Measurements from ENCODE around the gene C15orf40. TPM values are rescaled to one million over a fixed set of nuclear protein-coding genes. Genes with fewer than 3 reads are reported as not detected.
A peak's percentile ranks its signal among the peaks of the same experiment; 100 is the strongest.

The C15orf40 gene
- 10 to 100 TPM; 21.4 to 24.6 (median 23.0) TPM for total RNA-seq
- long read RNA-seq, donor 1, full-length matches to known transcripts, result 11 of 17 reads
- long read RNA-seq, donor 1, partial matches to known transcripts, result 0 of 17 reads
- long read RNA-seq, donor 1, other reads (novel, unspliced or antisense), result 6 of 17 reads
- long read RNA-seq, donor 2, full-length matches to known transcripts, result 13 of 21 reads
- long read RNA-seq, donor 2, partial matches to known transcripts, result 0 of 21 reads
- long read RNA-seq, donor 2, other reads (novel, unspliced or antisense), result 8 of 21 reads

GRCh38 chr15:83011271-83012075 is at the start of gene C15orf40:
C15orf40 (minus strand) TSS chr15:83011639; CDS start chr15:83011607, 32 bp downstream.
- Histone ChIP-seq H3K9me3 (no peaks in the 10 kb centered on the region), H3K4me1 (ENCODE audit: low read depth) (peaks cover 16% of the 10 kb centered on the region), H3K4me3 (peak within 1 kb of the TSS; percentile 100), H3K36me3 (ENCODE audit: low read depth) (no peaks in the 10 kb centered on the region)
- TF ChIP-seq CTCF (IDR thresholded peaks at IDR 0.05), result peak; percentile 78
- DNase-seq (peak; percentile 90 to 95 (median 92)), ATAC-seq (peak; percentile 99)
- intact Hi-C loops (cut with DNase I, micrococcal nuclease), result no loop called here

DNA sequence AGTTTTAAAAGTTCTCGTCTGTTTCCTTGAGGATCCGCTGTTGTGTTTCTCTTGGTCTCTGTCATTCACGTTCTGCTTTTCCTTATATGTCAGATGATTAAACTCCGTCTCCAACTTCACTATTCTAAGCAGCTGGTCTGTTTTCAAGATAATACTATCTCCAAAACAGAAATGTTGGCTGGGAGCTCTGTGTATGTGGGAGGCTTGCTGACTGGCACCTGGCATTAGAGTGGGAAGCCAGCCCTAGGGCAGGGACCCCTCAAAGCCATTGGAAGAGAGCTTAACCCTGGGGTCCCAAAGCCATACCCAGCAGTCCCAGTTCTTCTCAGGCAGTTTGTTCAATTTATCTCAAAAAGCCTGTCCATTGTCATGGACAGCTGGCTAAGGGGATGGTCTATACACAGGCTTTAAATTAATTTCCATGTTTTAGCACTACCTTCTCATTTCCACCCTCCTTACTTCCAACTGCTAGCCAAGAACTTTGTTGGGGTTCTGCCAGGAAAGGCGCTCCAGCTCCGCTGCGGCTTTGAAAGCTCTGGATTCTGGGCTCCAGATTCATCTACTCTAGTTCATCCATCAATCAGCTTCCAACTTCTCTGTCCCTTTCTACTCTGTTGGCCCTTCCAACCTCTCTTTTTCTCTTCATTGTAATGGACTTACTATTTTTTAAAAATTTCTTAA is 46.4 kb upstream of the C15orf40 start:
- intact Hi-C loops (cut with DNase I, micrococcal nuclease), result no loop called here

DNA sequence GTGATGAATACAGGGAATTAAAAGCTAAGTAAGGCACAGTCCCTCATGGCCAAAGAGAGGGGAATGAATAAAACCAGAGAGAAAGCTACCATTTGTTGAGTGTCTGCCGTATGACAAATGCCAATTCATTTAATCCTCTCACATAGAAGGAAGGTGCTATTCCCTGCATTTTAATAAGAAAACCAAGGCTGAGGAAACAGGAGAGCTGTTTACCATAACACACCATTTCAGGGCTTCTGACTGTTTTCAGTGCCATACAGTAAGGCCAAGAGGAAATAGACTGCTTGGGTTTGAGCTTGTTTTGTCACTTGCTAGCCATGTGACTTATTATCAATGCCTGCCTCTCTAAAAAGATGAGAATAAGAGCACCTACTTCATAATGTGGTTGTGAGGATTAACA is 45.6 kb upstream of the C15orf40 start:
- intact Hi-C loops (cut with DNase I, micrococcal nuclease), result no loop called here
- peaks cover 17% of the 10 kb centered on the region for H3K4me1 ChIP-seq (ENCODE audit: low read depth)
- no peak overlapping the region for H3K4me3 ChIP-seq
- DNase-seq, result no peak
- H3K36me3 ChIP-seq (ENCODE audit: low read depth), result no peaks in the 10 kb centered on the region
- ATAC-seq, result no peak
- no peaks in the 10 kb centered on the region for H3K9me3 ChIP-seq
- no peak for TF ChIP-seq CTCF (IDR thresholded peaks at IDR 0.05)

More for the DNA sequence above, 46.4 kb upstream of the C15orf40 start:
- H3K9me3 ChIP-seq, result no peaks in the 10 kb centered on the region
- ATAC-seq, result no peak
- no peak for TF ChIP-seq CTCF (IDR thresholded peaks at IDR 0.05)
- DNase-seq, result no peak
- peaks cover 24% of the 10 kb centered on the region for H3K4me1 ChIP-seq (ENCODE audit: low read depth)
- H3K4me3 ChIP-seq, result no peak overlapping the region
- no peaks in the 10 kb centered on the region for H3K36me3 ChIP-seq (ENCODE audit: low read depth)

- TF ChIP-seq CTCF (IDR thresholded peaks at IDR 0.05), result no peak
- no peaks in the 10 kb centered on the region for H3K36me3 ChIP-seq (ENCODE audit: low read depth)
- peak in 1 of 3 donors; percentile 46 for DNase-seq
Measured at GRCh38 chr15:83053151-83053550, 41.7 kb upstream of the C15orf40 start.

GRCh38 chr15:83046558-83047127 is 35.2 kb upstream of the C15orf40 start:
- TF ChIP-seq CTCF (IDR thresholded peaks at IDR 0.05), result no peak
- H3K4me3 ChIP-seq, result no peak overlapping the region
- no peaks in the 10 kb centered on the region for H3K9me3 ChIP-seq
- intact Hi-C loops (cut with DNase I, micrococcal nuclease), result no loop called here
- no peaks in the 10 kb centered on the region for H3K36me3 ChIP-seq (ENCODE audit: low read depth)
- no peaks in the 10 kb centered on the region for H3K4me1 ChIP-seq (ENCODE audit: low read depth)
- DNase-seq (no peak), ATAC-seq (peak; percentile 40)

More at GRCh38 chr15:83053151-83053550, 41.7 kb upstream of the C15orf40 start:
- H3K9me3 ChIP-seq, result no peaks in the 10 kb centered on the region
- ATAC-seq, result peak; percentile 99
- intact Hi-C loops (cut with DNase I, micrococcal nuclease), result no loop called here
- H3K4me1 ChIP-seq (ENCODE audit: low read depth), result peaks cover 8% of the 10 kb centered on the region
- no peak overlapping the region for H3K4me3 ChIP-seq
